Gastrocnemius medialis (tissue), 4 donors: ENCODE data around the gene TESK1. TPM values are rescaled to one million over a fixed set of nuclear protein-coding genes. Genes with fewer than 3 reads are reported as not detected.
A peak's percentile ranks its signal among the peaks of the same experiment; 100 is the strongest.

Experiments
- ATAC-seq, 2 donors: fragments of 150-250 bp; one replicate each; pipeline ENCODE4 v1.9.1; 2016
- DNase-seq, 2 donors: peaks; one replicate each; pipeline ENCODE4 v3.0.0-alpha.2; 2019
- H3K27ac ChIP-seq, 4 donors: fragments of 200-600 bp; sonication (generic); 1 replicate in 1 of 4; 2 replicates in 3 of 4; pipeline ENCODE4 v1.5.1; 2016 to 2018; ENCODE audit warnings: mild to moderate bottlenecking in 2 of 4, moderate library complexity in 1 of 4
- H3K27me3 ChIP-seq, 3 donors: fragments of 200-600 bp; sonication (generic) in 2 of 3; 1 replicate in 1 of 3; 2 replicates in 2 of 3; pipeline versions ENCODE4 v1.5.1 to v1.6.0; 2016 to 2019; ENCODE audit warnings: mild to moderate bottlenecking in 1 of 3, moderate library complexity in 1 of 3
- H3K36me3 ChIP-seq, 2 donors: fragments of 200-600 bp; sonication (generic) in 1 of 2; one replicate each; pipeline ENCODE4 v1.5.1; 2017 to 2018
- H3K4me1 ChIP-seq, 2 donors: fragments of 200-600 bp; sonication (generic) in 1 of 2; one replicate each; pipeline ENCODE4 v1.5.1; 2016 to 2017; ENCODE audit warnings: mild to moderate bottlenecking in 2 of 2
- H3K4me3 ChIP-seq, 4 donors: fragments of 200-600 bp; sonication (generic) in 3 of 4; 1 replicate in 1 of 4; 2 replicates in 3 of 4; pipeline ENCODE4 v1.5.1; 2016 to 2019; ENCODE audit warnings: mild to moderate bottlenecking in 2 of 4
- H3K9me3 ChIP-seq, 3 donors: fragments of 200-600 bp; sonication (generic) in 2 of 3; 1 replicate in 1 of 3; 2 replicates in 2 of 3; pipeline ENCODE4 v1.5.1; 2016 to 2019
- POLR2A ChIP-seq, 2 donors: fragments of 450-650 bp; IDR thresholded peaks; one replicate each; pipeline ENCODE4 v1.6.1; 2017; ENCODE audit warnings: antibody characterized with exemption in 2 of 2, mild to moderate bottlenecking in 2 of 2, moderate library complexity in 2 of 2
- in situ Hi-C, 4 donors: fragments of 200-750 bp; cut with MboI; loops; one replicate each; pipeline versions ENCODE4 v1.15.0 to v1.8.0; 2017; ENCODE audit warnings: low sequenced_read_pairs in 4 of 4
- intact Hi-C: fragments of 100-400 bp; cut with DNase I; formaldehyde crosslinking; loops from one replicate; pipeline ENCODE4 v1.15.1; 2023; ENCODE audit warnings: low total_unique reads
- total RNA-seq, 4 donors: library from RNA; depleted of rRNA; stranded (reverse); fragments of >200 nt; gene quantifications; one replicate each; pipeline versions ENCODE4 v1.1.0 to v1.2.3, GENCODE V29; 2016
- TF ChIP-seq, protein P1 (sequence below), 5 experiments: fragments of 450-650 bp in 3 of 5; fragments of 200-600 bp in 2 of 5; sonication (generic) in 2 of 5; IDR thresholded peaks in 4 of 5; conservative IDR thresholded peaks in 1 of 5; 1 replicate in 4 of 5; 2 replicates in 1 of 5; pipeline ENCODE4 v1.5.1; 2016 to 2019; ENCODE audit warnings: antibody characterized with exemption in 5 of 5, mild to moderate bottlenecking in 3 of 5, moderate library complexity in 3 of 5

The TESK1 gene
- total RNA-seq = 100 to 1,000 TPM in 1 of 4 donors, 10 to 100 TPM in 3; 48.1 to 108 (median 65.4) TPM

DNA sequence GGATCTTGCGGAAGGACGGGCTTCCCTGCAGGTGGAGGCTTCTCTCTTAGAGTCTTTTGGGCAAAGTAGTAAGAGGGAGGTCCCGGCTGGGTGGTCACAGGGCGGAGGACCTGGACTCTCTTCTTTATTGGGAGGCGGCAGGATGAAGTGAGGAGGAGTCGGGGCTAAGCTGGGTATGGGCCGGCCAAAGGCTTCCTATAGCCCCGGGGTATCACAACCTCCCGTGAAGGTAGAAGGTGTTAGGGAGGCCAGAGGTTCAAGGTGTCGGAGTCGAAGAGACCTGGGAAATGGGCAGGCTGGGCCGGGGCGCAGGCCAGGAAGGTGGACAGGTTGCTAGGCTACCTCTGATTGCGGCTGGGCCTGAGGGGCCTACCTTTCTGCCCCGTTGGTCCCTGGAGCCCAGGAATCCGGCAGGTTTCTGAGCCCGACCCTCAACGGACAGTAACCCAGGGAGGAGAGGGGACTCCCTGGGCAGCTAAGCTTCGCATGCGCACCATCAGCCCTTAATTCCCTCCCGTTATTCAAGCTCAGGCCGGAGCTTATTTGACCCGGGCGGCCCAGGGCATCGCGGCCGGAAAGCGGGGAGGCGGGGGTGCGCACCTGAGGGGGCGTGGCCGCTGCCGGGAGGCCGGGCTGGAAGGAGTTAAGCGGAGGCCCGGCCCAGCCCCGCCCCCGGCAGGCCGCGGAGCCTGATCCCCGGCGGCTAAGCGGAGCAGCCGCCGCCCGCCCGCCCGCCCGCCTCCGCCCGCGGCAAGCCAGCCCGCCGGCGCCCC is at the start of gene TESK1:
TSS of gene TESK1 (plus strand) at position 685 of the 773 bp plus-strand sequence. CDS start 358 bp downstream, outside the sequence.
- intact Hi-C loops = loop anchor here (1.0 to 5.0 kb wide), 8 partner anchors 39 to 532 kb away; partner anchors contain the start of genes CREB3, SPAG8, TLN1 and VCP
- H3K36me3 ChIP-seq = peaks cover 0 to 9% of the 10 kb centered on the region in 2 donors
- H3K4me3 ChIP-seq = peak within 1 kb of the TSS; percentile 70 to 84 (median 76)
- DNase-seq (peak; percentile 61 to 76), ATAC-seq (peak; percentile 34 to 39)
- in situ Hi-C loops = no loop called here
- TF ChIP-seq, protein P1, sequence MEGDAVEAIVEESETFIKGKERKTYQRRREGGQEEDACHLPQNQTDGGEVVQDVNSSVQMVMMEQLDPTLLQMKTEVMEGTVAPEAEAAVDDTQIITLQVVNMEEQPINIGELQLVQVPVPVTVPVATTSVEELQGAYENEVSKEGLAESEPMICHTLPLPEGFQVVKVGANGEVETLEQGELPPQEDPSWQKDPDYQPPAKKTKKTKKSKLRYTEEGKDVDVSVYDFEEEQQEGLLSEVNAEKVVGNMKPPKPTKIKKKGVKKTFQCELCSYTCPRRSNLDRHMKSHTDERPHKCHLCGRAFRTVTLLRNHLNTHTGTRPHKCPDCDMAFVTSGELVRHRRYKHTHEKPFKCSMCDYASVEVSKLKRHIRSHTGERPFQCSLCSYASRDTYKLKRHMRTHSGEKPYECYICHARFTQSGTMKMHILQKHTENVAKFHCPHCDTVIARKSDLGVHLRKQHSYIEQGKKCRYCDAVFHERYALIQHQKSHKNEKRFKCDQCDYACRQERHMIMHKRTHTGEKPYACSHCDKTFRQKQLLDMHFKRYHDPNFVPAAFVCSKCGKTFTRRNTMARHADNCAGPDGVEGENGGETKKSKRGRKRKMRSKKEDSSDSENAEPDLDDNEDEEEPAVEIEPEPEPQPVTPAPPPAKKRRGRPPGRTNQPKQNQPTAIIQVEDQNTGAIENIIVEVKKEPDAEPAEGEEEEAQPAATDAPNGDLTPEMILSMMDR (IDR thresholded peaks at IDR 0.05 in 4 of 5, conservative IDR thresholded peaks at IDR 0.05 in 1 of 5) = no peak
- no peak for TF ChIP-seq POLR2A (IDR thresholded peaks at IDR 0.05)
- no peaks in the 10 kb centered on the region for H3K9me3 ChIP-seq
- H3K4me1 ChIP-seq = peaks cover 40 to 42% of the 10 kb centered on the region in 2 donors
- H3K27me3 ChIP-seq = no peaks in the 10 kb centered on the region
- H3K27ac ChIP-seq = peak within 1 kb of the TSS; percentile 93 to 99 (median 99)

- in situ Hi-C loops = loop anchor here in 2 of 4 donors (10.0 to 25.0 kb wide), 3 partner anchors 106 to 444 kb away; partner anchors contain the start of genes ATOSB (in 2 of the 2), ARHGEF39 (in 1 of the 2), CA9 (in 1 of the 2) and CCDC107 (in 1 of the 2)
- no peak for TF ChIP-seq POLR2A (IDR thresholded peaks at IDR 0.05)
- TF ChIP-seq, protein P1 (IDR thresholded peaks at IDR 0.05 in 4 of 5, conservative IDR thresholded peaks at IDR 0.05 in 1 of 5) = no peak
Observed at GRCh38 chr9:35555881-35556280, 49.2 kb upstream of the TESK1 start.

GRCh38 chr9:35556776-35557175 is 48.3 kb upstream of the TESK1 start:
- H3K4me1 ChIP-seq = peaks cover 71 to 94% of the 10 kb centered on the region in 2 donors
- no peak for ATAC-seq
- H3K27ac ChIP-seq = peak overlapping the region; percentile 83 to 95 (median 90)

More at GRCh38 chr9:35555881-35556280, 49.2 kb upstream of the TESK1 start:
- Histone ChIP-seq H3K4me1 (peaks cover 64 to 85% of the 10 kb centered on the region in 2 donors), H3K27me3 (no peaks in the 10 kb centered on the region), H3K4me3 (no peak overlapping the region), H3K36me3 (peaks cover 0 to 44% of the 10 kb centered on the region in 2 donors), H3K9me3 (no peaks in the 10 kb centered on the region), H3K27ac (peak overlapping the region; percentile 83 to 95 (median 90))
- ATAC-seq (no peak), DNase-seq (no peak)
- intact Hi-C loops = loop anchor here (2.0 to 10.0 kb wide), 2 partner anchors 45 to 271 kb away; no protein-coding TSS in a partner anchor

GRCh38 chr9:35557320-35557719 is 47.7 kb upstream of the TESK1 start:
- Histone ChIP-seq H3K27me3 (no peaks in the 10 kb centered on the region), H3K4me1 (peaks cover 72 to 96% of the 10 kb centered on the region in 2 donors), H3K9me3 (no peaks in the 10 kb centered on the region), H3K4me3 (no peak overlapping the region), H3K36me3 (peaks cover 0 to 44% of the 10 kb centered on the region in 2 donors), H3K27ac (peak overlapping the region; percentile 83 to 95 (median 90))
- in situ Hi-C loops = loop anchor here in 2 of 4 donors (10.0 to 25.0 kb wide), 3 partner anchors 105 to 445 kb away; partner anchors contain the start of genes ATOSB (in 2 of the 2), ARHGEF39 (in 1 of the 2), CA9 (in 1 of the 2) and CCDC107 (in 1 of the 2)
- ATAC-seq (peak; percentile 29 to 42), DNase-seq (peak; percentile 54 to 82)
- TF ChIP-seq POLR2A (IDR thresholded peaks at IDR 0.05) = no peak
- TF ChIP-seq, protein P1 (IDR thresholded peaks at IDR 0.05 in 4 of 5, conservative IDR thresholded peaks at IDR 0.05 in 1 of 5) = no peak
- intact Hi-C loops = loop anchor here (10.0 kb wide), 1 partner anchor 273 kb away; no protein-coding TSS in a partner anchor

More at GRCh38 chr9:35556776-35557175, 48.3 kb upstream of the TESK1 start:
- intact Hi-C loops (loop anchor here (10.0 kb wide), 1 partner anchor 272 kb away; no protein-coding TSS in a partner anchor), in situ Hi-C loops (loop anchor here in 2 of 4 donors (10.0 to 25.0 kb wide), 3 partner anchors 106 to 444 kb away; partner anchors contain the start of genes ATOSB (in 2 of the 2), ARHGEF39 (in 1 of the 2), CA9 (in 1 of the 2) and CCDC107 (in 1 of the 2))
- Histone ChIP-seq H3K4me3 (no peak overlapping the region), H3K9me3 (no peaks in the 10 kb centered on the region), H3K36me3 (peaks cover 0 to 44% of the 10 kb centered on the region in 2 donors), H3K27me3 (no peaks in the 10 kb centered on the region)
- DNase-seq = no peak
- TF ChIP-seq POLR2A (IDR thresholded peaks at IDR 0.05) = no peak
- TF ChIP-seq, protein P1 (IDR thresholded peaks at IDR 0.05 in 4 of 5, conservative IDR thresholded peaks at IDR 0.05 in 1 of 5) = no peak
